GM21526 (cell line): ENCODE data around the gene CFAP157.
A peak's percentile ranks its signal among the peaks of the same experiment; 100 is the strongest.

Experiments used
- ATAC-seq: cut with Tn5 transposase; IDR thresholded peaks from one replicate; pipeline ENCODE4 v1.9.1; 2021; ENCODE audit warnings: moderate library complexity; ENCODE audit not compliant: unreplicated experiment, low FRiP score

Gene CFAP157

GRCh38 chr9:127733614-127734013, 26.8 kb downstream of the CFAP157 start:
- no peak for ATAC-seq

GRCh38 chr9:127734247-127734746, 27.5 kb downstream of the CFAP157 start:
- no peak for ATAC-seq

GRCh38 chr9:127734747-127735529, 28.1 kb downstream of the CFAP157 start, which contains the start of gene TOR2A:
Gene TOR2A, minus strand, starts transcription at chr9:127735294. Its CDS starts 24 bp downstream, at chr9:127735270.
- ATAC-seq = peak; percentile 84

- no peak for ATAC-seq
Observed at GRCh38 chr9:127735530-127736185, 28.9 kb downstream of the CFAP157 start.

- no peak for ATAC-seq
Observed at GRCh38 chr9:127738666-127739065, 31.9 kb downstream of the CFAP157 start.

GRCh38 chr9:127739614-127740330, 33.0 kb downstream of the CFAP157 start:
- no peak for ATAC-seq

GRCh38 chr9:127741831-127742434, 35.1 kb downstream of the CFAP157 start:
- ATAC-seq = no peak

- no peak for ATAC-seq
Observed at GRCh38 chr9:127742435-127743088, 35.8 kb downstream of the CFAP157 start.

- no peak for ATAC-seq
Observed at GRCh38 chr9:127744398-127745110, 37.8 kb downstream of the CFAP157 start.

- no peak for ATAC-seq
Observed at GRCh38 chr9:127746959-127747569, 40.3 kb downstream of the CFAP157 start.

GRCh38 chr9:127749090-127749787, 42.5 kb downstream of the CFAP157 start:
- no peak for ATAC-seq

GRCh38 chr9:127751269-127752054, 44.7 kb downstream of the CFAP157 start:
- no peak for ATAC-seq

- no peak for ATAC-seq
Observed at GRCh38 chr9:127753148-127753547, 46.4 kb downstream of the CFAP157 start.

- ATAC-seq = no peak
Observed at GRCh38 chr9:127753622-127754021, 46.8 kb downstream of the CFAP157 start.

- ATAC-seq = no peak
Observed at GRCh38 chr9:127754099-127755060, 47.6 kb downstream of the CFAP157 start.
